ENCODE data around the gene LIPJ.

Gene LIPJ

DNA sequence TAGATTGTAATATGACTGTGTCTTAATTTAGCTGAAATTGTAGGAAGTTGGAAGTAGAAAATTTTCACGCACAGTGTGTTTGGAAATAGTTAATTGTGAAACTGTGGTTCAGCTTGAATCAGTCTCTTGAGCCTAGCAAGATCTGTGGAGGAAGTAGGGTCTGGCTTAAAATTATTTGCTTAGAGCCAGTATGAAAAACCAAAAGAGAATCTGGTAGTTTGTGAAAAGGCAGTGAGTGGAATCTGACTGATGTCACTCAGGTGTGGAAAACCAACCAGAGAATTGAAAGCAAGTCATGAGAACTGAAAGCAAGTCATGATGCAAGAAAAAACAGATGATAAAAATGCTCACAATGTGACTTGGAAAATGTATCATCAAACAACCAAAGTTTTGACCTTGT lies 11.5 kb downstream of the LIPJ start:
- no peak for DNase-seq

- no peak for DNase-seq
These were observed 21.6 kb downstream of the LIPJ start for GRCh38 chr10:88608052-88608732.

- no peak for DNase-seq
These were observed 22.2 kb downstream of the LIPJ start for GRCh38 chr10:88608780-88609179.

DNA sequence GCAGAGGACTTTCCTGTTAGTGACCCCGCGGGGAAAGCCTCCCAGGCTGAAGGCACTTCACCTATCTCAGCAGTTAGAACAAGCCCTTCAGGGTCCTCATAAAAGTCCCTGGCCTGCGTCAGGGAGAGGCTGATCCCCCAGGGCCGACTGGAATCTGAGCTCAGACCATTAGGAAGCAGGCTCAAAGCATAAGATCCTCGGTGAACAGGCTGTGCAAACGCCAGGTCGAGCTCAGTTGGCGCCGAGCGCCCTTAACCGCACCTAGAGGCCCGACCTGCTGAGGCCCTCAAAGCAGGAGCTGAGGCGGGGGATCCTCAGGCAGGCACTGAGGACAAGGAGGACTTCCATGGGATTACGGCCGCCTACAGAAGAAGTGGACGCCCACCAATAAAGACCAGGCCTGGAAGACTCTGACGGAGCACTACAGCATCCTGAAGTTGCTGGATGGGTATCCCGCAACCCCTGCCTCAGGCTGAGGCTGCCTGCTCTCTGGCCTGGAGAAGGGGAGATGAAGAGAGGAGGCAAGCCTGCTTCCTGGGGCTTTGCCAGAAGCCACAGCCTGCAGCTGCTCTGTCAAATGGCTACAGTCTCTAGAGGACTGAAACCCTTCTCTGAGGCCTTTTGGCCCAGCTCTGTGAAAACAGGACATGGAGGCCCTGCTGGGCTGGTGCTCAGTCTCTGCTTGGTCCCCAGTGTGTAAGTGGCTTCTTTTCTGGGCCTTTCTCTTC lies 29.9 kb downstream of the LIPJ start:
- DNase-seq: no peak

DNA sequence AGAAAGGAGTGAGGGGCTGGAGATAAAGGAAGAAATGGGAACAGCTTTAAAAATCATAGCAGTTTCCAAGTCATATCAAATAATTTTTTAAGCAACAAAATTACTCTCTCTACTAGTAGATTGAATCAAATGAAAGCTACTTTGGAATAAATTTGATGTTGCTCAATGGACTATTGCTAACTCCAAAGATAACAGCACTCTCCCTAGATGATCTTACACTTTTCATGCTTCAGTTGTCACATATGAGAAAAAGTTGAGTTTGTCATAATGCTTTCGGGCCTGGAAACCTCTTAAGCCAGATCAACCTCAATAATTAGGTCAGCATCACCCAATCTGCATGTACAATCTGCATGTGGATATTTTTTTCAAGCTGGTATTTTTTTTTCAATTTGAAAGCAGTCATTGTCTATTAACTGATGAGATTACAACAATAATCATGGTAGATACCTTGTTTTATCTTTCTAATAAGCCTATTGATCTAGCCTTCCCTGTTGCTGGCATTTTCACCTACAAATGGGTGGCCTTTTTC lies 31.3 kb downstream of the LIPJ start:
- DNase-seq: no peak

DNA sequence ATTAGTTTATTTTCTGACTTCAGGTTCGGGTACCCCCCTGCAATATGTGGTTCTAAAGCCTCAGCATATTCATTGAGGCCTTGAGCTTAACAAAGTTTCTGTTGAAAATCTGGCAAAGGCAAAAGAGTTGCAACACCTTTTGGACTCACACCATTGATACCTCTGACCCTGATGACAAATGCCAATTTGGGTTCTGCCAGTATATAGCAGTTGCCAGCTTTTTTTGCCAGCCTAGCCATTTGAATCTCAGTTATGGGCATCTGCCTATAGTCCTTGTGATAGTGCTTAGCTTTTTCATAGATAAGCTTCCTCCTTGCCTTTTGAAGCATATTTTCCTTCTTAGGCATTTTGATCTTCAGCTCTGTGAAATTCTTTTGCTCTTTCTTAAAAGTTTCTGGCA lies 31.9 kb downstream of the LIPJ start:
- no peak for DNase-seq

GRCh38 chr10:88620441-88620840 lies 33.9 kb downstream of the LIPJ start:
- DNase-seq: no peak

DNA sequence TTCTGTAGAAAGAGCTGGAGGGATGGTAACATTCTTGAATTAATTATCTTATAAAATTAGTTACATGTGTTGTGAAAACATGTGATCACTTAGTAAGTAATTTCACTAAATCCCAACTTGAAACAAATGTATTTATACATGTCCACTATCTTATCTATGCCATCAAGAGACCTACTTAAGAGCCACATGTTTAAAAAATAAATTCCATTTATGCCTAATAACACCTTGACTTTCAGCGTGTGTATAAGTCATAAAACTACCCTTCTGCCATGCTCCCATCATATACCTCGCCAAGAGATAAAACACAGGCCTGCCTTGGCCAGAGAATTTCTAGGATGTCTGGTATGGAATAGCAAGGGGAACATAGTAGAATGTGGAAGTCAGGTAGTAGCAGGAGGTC lies 37.3 kb downstream of the LIPJ start:
- DNase-seq: no peak

- DNase-seq: no peak
These were observed 38.3 kb downstream of the LIPJ start for GRCh38 chr10:88624840-88625239.

DNA sequence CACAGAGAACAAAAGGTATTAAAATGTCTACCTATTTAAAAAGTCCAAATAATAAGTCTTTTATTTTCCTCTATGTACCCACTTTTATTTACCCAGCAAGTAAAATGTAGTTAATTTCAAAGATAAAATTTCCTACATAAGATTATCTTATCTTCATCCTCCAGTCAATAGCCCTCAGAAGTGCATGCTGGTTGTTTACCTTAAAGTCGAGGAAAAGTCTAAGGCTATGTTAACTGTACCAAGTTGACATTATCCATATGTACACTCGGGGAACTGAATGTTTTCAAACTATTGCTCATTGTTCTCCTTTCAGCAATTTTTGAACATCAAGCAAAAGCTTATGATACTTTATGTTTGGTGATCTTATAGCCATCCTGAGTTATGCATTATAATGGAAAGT lies 53.6 kb downstream of the LIPJ start:
- no peak for DNase-seq

DNA sequence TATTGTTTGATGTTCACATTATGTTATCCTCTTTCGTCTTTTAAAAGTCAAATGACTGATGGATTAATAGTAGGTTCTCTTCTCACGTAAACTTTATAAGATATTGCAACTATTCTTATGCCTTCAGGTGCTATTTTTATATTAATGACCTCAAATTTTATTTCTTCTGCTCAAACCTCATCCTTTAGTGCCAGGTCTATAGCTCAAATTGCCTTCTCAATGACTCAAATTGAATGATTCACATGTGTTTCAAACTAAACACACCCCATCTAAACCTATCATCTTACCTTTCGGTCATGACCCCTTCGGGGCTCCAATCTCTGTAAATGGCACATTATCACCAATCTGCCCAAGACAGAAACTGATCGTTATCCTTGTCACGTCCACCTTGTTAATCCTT lies 55.6 kb downstream of the LIPJ start:
- DNase-seq: no peak

DNA sequence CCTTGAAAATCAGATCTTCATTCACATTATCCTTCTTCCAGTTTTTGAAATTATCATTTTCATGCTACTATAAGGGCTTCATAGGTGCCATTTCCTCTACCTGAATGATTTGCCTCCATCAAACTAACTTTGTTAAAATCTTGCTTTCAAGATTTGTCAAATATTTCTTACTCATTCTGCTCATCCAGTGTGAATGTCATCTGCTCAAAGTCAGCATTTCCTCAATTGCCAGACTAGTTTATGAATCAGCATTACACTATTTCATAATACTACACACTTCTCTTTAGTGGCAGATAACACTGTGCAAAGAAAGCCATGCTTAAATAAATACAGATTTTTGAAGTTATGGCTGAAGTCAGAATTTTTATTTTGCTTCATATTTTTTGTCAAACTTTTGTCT lies 56.4 kb downstream of the LIPJ start:
- no peak for DNase-seq

- DNase-seq: no peak
These were observed 60.6 kb downstream of the LIPJ start for GRCh38 chr10:88647061-88647615.

GRCh38 chr10:88651101-88651551 lies 64.6 kb downstream of the LIPJ start:
- DNase-seq: no peak

GRCh38 chr10:88652616-88653015 lies 66.1 kb downstream of the LIPJ start:
- DNase-seq: no peak

All from NCI-H2171 (cell line).